Ovary (tissue), 9 donors: ENCODE measurements around the gene FERMT2. TPM values are rescaled to one million over a fixed set of nuclear protein-coding genes. Genes with fewer than 3 reads are reported as not detected.

Experiments
- DNase-seq, 5 donors: peaks; one replicate each; pipeline ENCODE4 v3.0.0-alpha.2; 2019 to 2020
- H3K27ac ChIP-seq, 2 donors: fragments of 200-600 bp; one replicate each; pipeline versions ENCODE4 v1.5.1 to v1.8.0; 2019 to 2022
- H3K27me3 ChIP-seq: fragments of 200-600 bp; one replicate; pipeline ENCODE4 v1.8.0; 2022
- H3K36me3 ChIP-seq: fragments of 200-600 bp; sonication (generic); one replicate; pipeline ENCODE4 v1.5.1; 2019
- H3K4me1 ChIP-seq: one replicate; pipeline ENCODE4 v1.8.1; 2013; ENCODE audit warnings: mild to moderate bottlenecking, moderate library complexity; ENCODE audit not compliant: insufficient read depth
- H3K4me3 ChIP-seq: fragments of 200-600 bp; sonication (generic); one replicate; pipeline ENCODE4 v1.5.1; 2017
- H3K9me3 ChIP-seq, 2 donors: fragments of 200-600 bp in 1 of 2; sonication (generic) in 1 of 2; one replicate each; pipeline versions ENCODE4 v1.5.1 to v1.8.1; 2013 to 2019; ENCODE audit warnings: mild to moderate bottlenecking in 1 of 2, moderate library complexity in 1 of 2
- EP300 ChIP-seq: sonication (generic); formaldehyde crosslinking; IDR thresholded peaks from one replicate; pipeline ENCODE4 v1.6.1; 2017; ENCODE audit warnings: antibody characterized with exemption
- POLR2A ChIP-seq: fragments of 450-650 bp; IDR thresholded peaks from one replicate; pipeline ENCODE4 v1.6.1; 2017; ENCODE audit warnings: antibody characterized with exemption, mild to moderate bottlenecking, moderate library complexity
- WGBS, 3 donors: extraction: QIAGEN DNeasy Blood & Tissue Kit in 1 of 3; methylation state at CpG; one replicate each; pipeline versions ENCODE4 v1.1.5 to v1.1.7; 2013 to 2017; 5-methylcytosine and 5-hydroxymethylcytosine counted together
- intact Hi-C, 4 donors: fragments of 100-400 bp; cut with DNase I; formaldehyde crosslinking; loops; one replicate each; pipeline versions ENCODE4 v1.11.0 to v1.15.1; 2022 to 2023
- polyA plus RNA-seq, 2 donors: library from polyadenylated mRNA; stranded (reverse); fragments of 200-250 nt in 1 of 2; fragments of 350-450 nt in 1 of 2; fragmentation: Illumina TruSeq in 1 of 2; extraction: RNeasy Lipid Tissue Mini Kit (QIAGEN cat#74804) in 1 of 2; gene quantifications; one replicate each; pipeline ENCODE4 v1.2.3, GENCODE V29; 2013 to 2014
- total RNA-seq, 7 donors: library from RNA; depleted of rRNA in 2 of 7; stranded (reverse); fragments of >200 nt in 2 of 7; fragmentation: NEBNext Ultra II Directional in 3 of 7; extraction: Animal tissue kit (Norgen Biotek cat#: 25700) in 3 of 7; gene quantifications; one replicate each; pipeline versions ENCODE4 v1.1.0 to v1.2.4, GENCODE V29; 2016 to 2023
- TF ChIP-seq, protein P1 (sequence below), 3 donors: fragments of 450-650 bp in 2 of 3; fragments of 200-600 bp in 1 of 3; IDR thresholded peaks; one replicate each; pipeline versions ENCODE4 v1.5.1 to v1.8.0; 2016 to 2022; ENCODE audit warnings: antibody characterized with exemption in 3 of 3, mild to moderate bottlenecking in 1 of 3
- donor health status: DM: no; HTN: no; CAD: no; lungs with moderate emphysema.
- donor health status: DM: no; HTN: no; CAD: no.
- donor health status: Bipolar disorder and iron deficiency.
- donor health status: DM: yes; HTN: yes; CAD: no.
- donor health status: DM: no; HTN: no; CAD: no.
- donor health status: DM: yes; HTN: yes; CAD: no.

FERMT2 gene
- total and polyA plus RNA-seq, 9 donors = 64.3 to 138 (median 98.4) TPM

GRCh38 chr14:52901357-52901980 lies 49.4 kb downstream of the FERMT2 start:
- peaks cover 9% of the 10 kb centered on the region for H3K4me1 ChIP-seq
- no peaks in the 10 kb centered on the region for H3K27me3 ChIP-seq
- WGBS, 3 donors = 43 to 55% (median 45%) methylated on average over 4 of the region's 4 CpGs
- intact Hi-C loops = no loop called here
- DNase-seq = no peak
- no peak overlapping the region for H3K4me3 ChIP-seq
- TF ChIP-seq, protein P1, sequence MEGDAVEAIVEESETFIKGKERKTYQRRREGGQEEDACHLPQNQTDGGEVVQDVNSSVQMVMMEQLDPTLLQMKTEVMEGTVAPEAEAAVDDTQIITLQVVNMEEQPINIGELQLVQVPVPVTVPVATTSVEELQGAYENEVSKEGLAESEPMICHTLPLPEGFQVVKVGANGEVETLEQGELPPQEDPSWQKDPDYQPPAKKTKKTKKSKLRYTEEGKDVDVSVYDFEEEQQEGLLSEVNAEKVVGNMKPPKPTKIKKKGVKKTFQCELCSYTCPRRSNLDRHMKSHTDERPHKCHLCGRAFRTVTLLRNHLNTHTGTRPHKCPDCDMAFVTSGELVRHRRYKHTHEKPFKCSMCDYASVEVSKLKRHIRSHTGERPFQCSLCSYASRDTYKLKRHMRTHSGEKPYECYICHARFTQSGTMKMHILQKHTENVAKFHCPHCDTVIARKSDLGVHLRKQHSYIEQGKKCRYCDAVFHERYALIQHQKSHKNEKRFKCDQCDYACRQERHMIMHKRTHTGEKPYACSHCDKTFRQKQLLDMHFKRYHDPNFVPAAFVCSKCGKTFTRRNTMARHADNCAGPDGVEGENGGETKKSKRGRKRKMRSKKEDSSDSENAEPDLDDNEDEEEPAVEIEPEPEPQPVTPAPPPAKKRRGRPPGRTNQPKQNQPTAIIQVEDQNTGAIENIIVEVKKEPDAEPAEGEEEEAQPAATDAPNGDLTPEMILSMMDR (IDR thresholded peaks at IDR 0.05) = no peak
- TF ChIP-seq POLR2A (no peak), EP300 (no peak)
- no peaks in the 10 kb centered on the region for H3K9me3 ChIP-seq
- H3K27ac ChIP-seq = no peak overlapping the region
- H3K36me3 ChIP-seq = no peaks in the 10 kb centered on the region

GRCh38 chr14:52900731-52901130 lies 50.1 kb downstream of the FERMT2 start:
- no peak overlapping the region for H3K27ac ChIP-seq
- TF ChIP-seq POLR2A (no peak), EP300 (no peak)
- TF ChIP-seq, protein P1 (IDR thresholded peaks at IDR 0.05) = no peak
- DNase-seq = no peak
- intact Hi-C loops = no loop called here
- 85 to 87% (median 86%) methylated on average over 8 of the region's 8 CpGs for WGBS, 3 donors
- H3K9me3 ChIP-seq = no peaks in the 10 kb centered on the region
- peaks cover 9% of the 10 kb centered on the region for H3K4me1 ChIP-seq
- H3K36me3 ChIP-seq = no peaks in the 10 kb centered on the region
- no peak overlapping the region for H3K4me3 ChIP-seq
- H3K27me3 ChIP-seq = no peaks in the 10 kb centered on the region

- H3K27me3 ChIP-seq = no peaks in the 10 kb centered on the region
- TF ChIP-seq, protein P1 (IDR thresholded peaks at IDR 0.05) = no peak
- no peak for TF ChIP-seq EP300
- TF ChIP-seq POLR2A = no peak
- no peaks in the 10 kb centered on the region for H3K9me3 ChIP-seq
- H3K36me3 ChIP-seq = no peaks in the 10 kb centered on the region
- H3K27ac ChIP-seq = no peak overlapping the region
- intact Hi-C loops = no loop called here
- H3K4me3 ChIP-seq = no peak overlapping the region
- WGBS, 3 donors = 64 to 84% (median 79%) methylated on average over 1 of the region's 1 CpG
- H3K4me1 ChIP-seq = peaks cover 11% of the 10 kb centered on the region
- no peak for DNase-seq
Observed at GRCh38 chr14:52898496-52898895, 52.4 kb downstream of the FERMT2 start.

DNA sequence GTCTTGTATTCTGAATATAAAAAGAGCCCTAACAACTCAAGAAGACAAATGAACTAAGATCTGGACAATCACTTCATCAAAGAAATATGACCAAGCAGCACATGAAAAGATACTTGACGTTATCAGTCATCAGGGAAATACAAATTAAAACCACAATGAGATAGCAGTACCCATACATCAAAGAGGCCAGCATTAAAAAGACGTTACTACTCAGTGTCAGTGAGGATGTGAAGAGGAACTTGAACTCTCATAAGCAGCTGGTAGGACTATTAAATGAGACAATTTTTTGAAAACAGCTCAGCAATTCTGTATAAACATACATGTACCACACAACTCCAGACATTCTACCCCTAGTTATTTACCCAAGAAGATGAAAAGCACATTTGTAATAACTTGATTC lies 55.9 kb downstream of the FERMT2 start:
- 35 to 48% (median 37%) methylated on average over 2 of the region's 2 CpGs for WGBS, 3 donors
- Histone ChIP-seq H3K9me3 (no peaks in the 10 kb centered on the region), H3K4me3 (no peak overlapping the region), H3K36me3 (no peaks in the 10 kb centered on the region), H3K27ac (no peak overlapping the region), H3K27me3 (no peaks in the 10 kb centered on the region), H3K4me1 (peaks cover 5% of the 10 kb centered on the region)
- intact Hi-C loops = no loop called here
- TF ChIP-seq, protein P1 (IDR thresholded peaks at IDR 0.05) = no peak
- TF ChIP-seq POLR2A = no peak
- TF ChIP-seq EP300 = no peak
- no peak for DNase-seq
